HL-60 (cell line): ENCODE data around the gene TIMM44.

Experiments
- DNase-seq, 2 experiments: peaks; one replicate each; pipeline ENCODE4 v3.0.0-alpha.2; 2010 to 2020; ENCODE audit warnings: low read depth in 1 of 2, low spot score in 1 of 2
- H3K27ac ChIP-seq: fragments of 250-450 bp; sonication (Bioruptor Pico); replicated peaks from 2 replicates; pipeline ENCODE4 v1.5.1; 2020; ENCODE audit warnings: mild to moderate bottlenecking, moderate library complexity
- H3K27me3 ChIP-seq: fragments of 250-450 bp; sonication (Bioruptor Pico); 2 replicates; pipeline ENCODE4 v1.5.1; 2021; ENCODE audit warnings: mild to moderate bottlenecking, moderate library complexity; ENCODE audit not compliant: insufficient read depth, poor library complexity, severe bottlenecking
- H3K4me3 ChIP-seq: replicated peaks from 2 replicates; pipeline ENCODE4 v1.5.1; 2011; ENCODE audit warnings: mild to moderate bottlenecking, control low read depth, low read length; ENCODE audit not compliant: insufficient read depth
- GABPA ChIP-seq: IDR thresholded peaks from 2 replicates; pipeline ENCODE4 v1.6.1; 2012; ENCODE audit warnings: low read depth
- POLR2AphosphoS5 ChIP-seq: IDR thresholded peaks from 2 replicates; pipeline ENCODE4 v1.6.1; 2012; ENCODE audit warnings: low read depth
- SPI1 ChIP-seq: IDR thresholded peaks from 2 replicates; pipeline ENCODE4 v1.6.1; 2012; ENCODE audit warnings: low read depth, mild to moderate bottlenecking, borderline replicate concordance
- TF ChIP-seq, protein P1 (sequence below): IDR thresholded peaks from 2 replicates; pipeline ENCODE4 v1.6.1; 2012; ENCODE audit warnings: low read depth; ENCODE audit not compliant: insufficient replicate concordance
- TF ChIP-seq, protein P2 (sequence below): IDR thresholded peaks from one replicate; pipeline ENCODE4 v1.5.1; 2011; ENCODE audit warnings: low read length, control low read depth, inconsistent platforms; ENCODE audit not compliant: insufficient read depth

TIMM44 gene

DNA sequence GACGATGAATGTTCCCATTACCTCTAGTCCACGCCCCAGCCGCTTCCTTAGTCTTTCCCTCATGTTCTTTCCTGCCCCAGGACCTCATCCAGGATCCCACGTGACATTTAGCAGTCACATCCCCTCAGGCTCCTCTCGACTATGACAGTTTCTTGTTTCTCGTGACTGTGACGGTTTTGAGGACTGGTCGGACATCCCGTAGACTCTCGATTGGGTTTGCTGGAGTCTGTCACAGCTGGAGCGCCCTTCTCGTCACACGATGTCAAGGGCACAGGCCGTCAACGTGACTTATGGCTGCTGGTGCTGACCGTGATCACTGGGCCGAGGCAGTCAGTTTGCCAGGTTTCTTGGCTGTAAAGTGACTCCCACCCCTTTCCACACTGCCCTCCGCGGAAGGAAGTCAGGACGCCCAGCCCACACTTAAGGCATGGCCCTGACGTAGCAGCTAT is 39.2 kb upstream of the TIMM44 start:
- TF ChIP-seq, protein P1, sequence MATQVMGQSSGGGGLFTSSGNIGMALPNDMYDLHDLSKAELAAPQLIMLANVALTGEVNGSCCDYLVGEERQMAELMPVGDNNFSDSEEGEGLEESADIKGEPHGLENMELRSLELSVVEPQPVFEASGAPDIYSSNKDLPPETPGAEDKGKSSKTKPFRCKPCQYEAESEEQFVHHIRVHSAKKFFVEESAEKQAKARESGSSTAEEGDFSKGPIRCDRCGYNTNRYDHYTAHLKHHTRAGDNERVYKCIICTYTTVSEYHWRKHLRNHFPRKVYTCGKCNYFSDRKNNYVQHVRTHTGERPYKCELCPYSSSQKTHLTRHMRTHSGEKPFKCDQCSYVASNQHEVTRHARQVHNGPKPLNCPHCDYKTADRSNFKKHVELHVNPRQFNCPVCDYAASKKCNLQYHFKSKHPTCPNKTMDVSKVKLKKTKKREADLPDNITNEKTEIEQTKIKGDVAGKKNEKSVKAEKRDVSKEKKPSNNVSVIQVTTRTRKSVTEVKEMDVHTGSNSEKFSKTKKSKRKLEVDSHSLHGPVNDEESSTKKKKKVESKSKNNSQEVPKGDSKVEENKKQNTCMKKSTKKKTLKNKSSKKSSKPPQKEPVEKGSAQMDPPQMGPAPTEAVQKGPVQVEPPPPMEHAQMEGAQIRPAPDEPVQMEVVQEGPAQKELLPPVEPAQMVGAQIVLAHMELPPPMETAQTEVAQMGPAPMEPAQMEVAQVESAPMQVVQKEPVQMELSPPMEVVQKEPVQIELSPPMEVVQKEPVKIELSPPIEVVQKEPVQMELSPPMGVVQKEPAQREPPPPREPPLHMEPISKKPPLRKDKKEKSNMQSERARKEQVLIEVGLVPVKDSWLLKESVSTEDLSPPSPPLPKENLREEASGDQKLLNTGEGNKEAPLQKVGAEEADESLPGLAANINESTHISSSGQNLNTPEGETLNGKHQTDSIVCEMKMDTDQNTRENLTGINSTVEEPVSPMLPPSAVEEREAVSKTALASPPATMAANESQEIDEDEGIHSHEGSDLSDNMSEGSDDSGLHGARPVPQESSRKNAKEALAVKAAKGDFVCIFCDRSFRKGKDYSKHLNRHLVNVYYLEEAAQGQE: no peak
- TF ChIP-seq, protein P2, sequence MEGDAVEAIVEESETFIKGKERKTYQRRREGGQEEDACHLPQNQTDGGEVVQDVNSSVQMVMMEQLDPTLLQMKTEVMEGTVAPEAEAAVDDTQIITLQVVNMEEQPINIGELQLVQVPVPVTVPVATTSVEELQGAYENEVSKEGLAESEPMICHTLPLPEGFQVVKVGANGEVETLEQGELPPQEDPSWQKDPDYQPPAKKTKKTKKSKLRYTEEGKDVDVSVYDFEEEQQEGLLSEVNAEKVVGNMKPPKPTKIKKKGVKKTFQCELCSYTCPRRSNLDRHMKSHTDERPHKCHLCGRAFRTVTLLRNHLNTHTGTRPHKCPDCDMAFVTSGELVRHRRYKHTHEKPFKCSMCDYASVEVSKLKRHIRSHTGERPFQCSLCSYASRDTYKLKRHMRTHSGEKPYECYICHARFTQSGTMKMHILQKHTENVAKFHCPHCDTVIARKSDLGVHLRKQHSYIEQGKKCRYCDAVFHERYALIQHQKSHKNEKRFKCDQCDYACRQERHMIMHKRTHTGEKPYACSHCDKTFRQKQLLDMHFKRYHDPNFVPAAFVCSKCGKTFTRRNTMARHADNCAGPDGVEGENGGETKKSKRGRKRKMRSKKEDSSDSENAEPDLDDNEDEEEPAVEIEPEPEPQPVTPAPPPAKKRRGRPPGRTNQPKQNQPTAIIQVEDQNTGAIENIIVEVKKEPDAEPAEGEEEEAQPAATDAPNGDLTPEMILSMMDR: no peak
- TF ChIP-seq GABPA (no peak), POLR2AphosphoS5 (no peak), SPI1 (no peak)
- no peak for DNase-seq
- no peak overlapping the region for H3K27ac ChIP-seq
- H3K27me3 ChIP-seq: no peaks in the 10 kb centered on the region
- no peak overlapping the region for H3K4me3 ChIP-seq

DNA sequence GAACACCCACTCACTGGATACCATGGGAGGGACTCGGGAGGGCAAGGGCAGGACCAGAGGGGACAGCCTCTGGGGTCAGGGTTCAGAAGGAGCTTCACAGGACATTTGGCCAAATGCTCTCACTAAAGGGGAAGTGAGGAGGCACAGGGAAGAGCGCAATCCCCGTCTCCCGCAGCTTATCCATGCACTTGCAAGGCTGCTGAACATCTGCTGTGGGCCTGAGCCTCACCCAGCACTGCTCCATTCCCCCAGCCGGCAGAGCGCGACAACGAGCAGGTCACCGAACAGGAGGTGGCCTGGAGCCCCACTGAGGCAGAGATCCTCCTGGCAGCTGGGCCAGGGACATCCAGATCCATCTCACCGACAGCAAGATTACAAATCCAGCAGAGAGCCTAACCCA is 38.6 kb upstream of the TIMM44 start:
- Histone ChIP-seq H3K4me3 (no peak overlapping the region), H3K27ac (no peak overlapping the region)

DNA sequence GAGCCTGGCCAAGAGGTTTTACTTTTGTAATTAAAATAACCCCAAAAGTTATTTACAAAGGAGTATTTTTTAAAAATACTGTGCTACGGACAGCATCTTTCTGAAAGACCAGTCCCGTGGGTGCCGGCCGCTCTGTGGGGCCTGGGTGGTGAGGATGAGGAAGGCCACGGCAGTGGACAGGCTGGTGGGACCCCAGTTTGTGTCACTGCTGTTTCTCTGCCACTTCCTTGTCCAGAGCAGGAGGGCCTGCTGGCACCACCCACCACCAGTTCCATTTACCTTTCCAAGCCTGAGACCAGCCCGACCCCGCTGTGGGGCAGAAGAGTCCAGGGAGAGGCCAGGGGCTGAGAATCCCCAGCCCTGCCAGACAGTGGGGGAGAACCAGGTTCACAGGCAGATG is 38.2 kb upstream of the TIMM44 start:
- no peak for DNase-seq
- Histone ChIP-seq H3K27ac (no peak overlapping the region), H3K4me3 (no peak overlapping the region), H3K27me3 (no peaks in the 10 kb centered on the region)
- TF ChIP-seq GABPA (no peak), SPI1 (no peak), POLR2AphosphoS5 (no peak)
- TF ChIP-seq, protein P1: no peak
- TF ChIP-seq, protein P2: no peak

More for the DNA sequence above, 38.6 kb upstream of the TIMM44 start:
- no peak for DNase-seq
- H3K27me3 ChIP-seq: no peaks in the 10 kb centered on the region
- TF ChIP-seq, protein P1: no peak
- TF ChIP-seq SPI1 (no peak), GABPA (no peak), POLR2AphosphoS5 (no peak)
- TF ChIP-seq, protein P2: no peak
